ENCODE results near the gene DIPK1C.

DIPK1C gene

DNA sequence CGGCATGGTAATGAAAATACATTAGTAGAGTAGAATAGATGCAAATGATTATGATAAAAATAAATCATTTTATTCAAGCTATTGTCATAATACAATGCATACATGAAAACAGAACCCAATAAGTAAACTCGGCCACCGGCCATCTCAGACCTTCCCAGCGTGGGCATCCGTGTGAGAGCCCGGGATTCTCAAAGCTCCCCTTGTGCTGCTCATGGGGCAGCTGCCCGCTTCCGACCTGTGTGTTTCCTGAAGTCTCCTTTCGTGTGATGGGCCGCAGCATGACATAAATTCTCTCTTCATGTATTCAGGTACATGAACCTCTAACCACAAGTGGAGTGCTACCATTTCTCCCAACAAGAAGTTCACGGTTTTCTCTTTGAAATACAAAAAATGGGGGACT, 25.6 kb upstream of the DIPK1C start:
- no peak for DNase-seq (ENCODE audit: low read depth)

GRCh38 chr18:74480149-74480651, 23.1 kb upstream of the DIPK1C start:
- DNase-seq (ENCODE audit: low read depth) = no peak

- no peak for DNase-seq (ENCODE audit: low read depth)
Measured at GRCh38 chr18:74479486-74480148, 22.5 kb upstream of the DIPK1C start.

DNA sequence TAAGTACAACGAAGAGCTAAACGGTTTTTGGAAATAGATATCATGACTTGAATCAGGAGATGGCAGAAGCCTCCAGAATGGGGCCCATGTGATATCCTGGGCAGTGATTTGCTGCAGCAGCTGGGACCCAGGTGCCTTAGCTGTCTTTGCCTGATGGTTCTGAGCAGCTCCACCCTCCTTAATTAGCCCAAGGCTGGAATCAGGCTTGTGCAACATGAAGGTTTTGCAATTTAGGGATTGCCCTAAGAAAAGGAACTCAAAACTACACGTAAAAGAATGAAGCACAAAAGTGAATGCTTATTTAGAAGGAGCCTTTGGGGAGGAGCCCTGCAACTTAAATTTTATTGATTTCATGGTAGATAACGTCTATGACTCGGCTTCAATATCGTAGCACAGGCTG, 21.8 kb upstream of the DIPK1C start:
- no peak for DNase-seq (ENCODE audit: low read depth)

- DNase-seq (ENCODE audit: low read depth) = no peak
Measured at GRCh38 chr18:74478316-74478715, 21.2 kb upstream of the DIPK1C start.

- no peak for DNase-seq (ENCODE audit: low read depth)
Measured at GRCh38 chr18:74477771-74478170, 20.7 kb upstream of the DIPK1C start.

- DNase-seq (ENCODE audit: low read depth) = no peak
Measured at GRCh38 chr18:74476140-74476539, 19.0 kb upstream of the DIPK1C start.

DNA sequence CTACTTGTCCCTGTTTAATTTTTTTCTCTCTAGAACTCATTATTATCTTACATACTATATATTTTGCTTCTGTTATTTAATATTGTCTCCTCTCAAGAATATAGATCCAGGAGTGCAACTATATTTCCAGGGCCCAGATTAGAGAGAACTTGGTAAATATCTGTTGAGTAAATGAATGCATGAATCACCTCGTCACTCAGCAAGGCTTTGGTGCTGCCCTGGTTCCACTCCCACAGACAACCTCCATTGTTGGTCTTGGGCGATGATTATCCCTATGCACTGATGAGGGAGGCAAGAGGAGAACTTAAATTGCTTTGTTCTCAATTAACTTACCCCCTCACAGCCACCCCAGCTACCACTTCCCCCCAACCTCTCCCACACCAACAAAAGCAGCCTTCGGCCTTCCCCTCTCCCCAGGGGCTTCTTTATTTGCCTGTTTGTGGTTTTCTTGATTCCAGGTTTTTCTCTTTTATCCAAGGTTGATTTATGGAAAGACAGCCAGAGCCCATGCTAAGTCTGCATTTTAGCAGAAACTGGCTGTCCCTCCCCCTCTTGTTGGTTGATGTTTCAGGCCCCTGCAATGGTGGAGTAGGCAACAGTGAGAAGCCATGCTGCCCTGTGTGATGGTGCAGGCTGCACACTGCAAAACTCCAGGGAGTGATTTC, 17.0 kb upstream of the DIPK1C start:
- no peak for DNase-seq (ENCODE audit: low read depth)

DNA sequence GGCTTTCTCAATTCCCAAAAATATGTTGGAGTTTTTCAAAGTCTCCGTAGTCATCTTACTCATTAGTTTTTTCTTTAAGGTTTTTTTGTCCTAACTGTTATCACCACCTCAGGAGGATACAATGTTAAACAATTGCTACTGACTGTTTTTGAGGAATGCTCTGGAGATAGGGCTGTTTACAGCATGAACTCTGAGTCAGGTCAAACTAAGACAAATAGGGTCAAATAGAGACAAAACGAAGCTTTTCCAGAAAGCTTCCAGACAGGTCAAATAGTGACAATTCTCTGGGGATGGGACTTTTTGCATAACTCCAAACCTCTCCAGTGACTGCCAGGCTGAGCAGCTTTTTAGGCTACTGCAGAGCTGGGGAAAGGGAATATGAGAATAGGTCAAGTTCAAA, 15.2 kb upstream of the DIPK1C start:
- no peak for DNase-seq (ENCODE audit: low read depth)

DNA sequence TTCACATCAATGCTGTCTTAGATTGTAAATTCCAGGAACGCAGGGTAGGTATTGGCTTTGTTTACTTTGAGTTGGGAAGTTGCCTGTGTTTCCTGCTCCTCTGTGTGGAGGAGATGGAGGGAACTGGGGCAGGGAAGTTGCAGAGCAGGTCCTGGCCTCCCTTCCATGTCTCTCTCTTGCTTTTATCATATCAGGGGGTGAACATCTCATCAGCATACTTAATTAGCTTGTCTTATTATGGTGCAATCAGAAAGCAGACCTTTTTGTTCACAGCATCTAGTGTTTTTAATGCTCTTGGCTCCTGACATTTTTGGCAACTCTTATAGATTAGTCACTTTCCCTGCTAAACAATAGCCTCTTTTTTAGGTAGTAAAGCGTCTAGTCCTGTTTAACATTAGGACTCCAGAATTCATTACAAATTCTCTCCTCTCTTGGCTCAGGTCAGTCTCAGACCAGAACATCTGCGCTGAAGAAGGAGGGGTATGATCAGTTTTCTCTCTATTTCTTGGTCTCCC, 11.5 kb upstream of the DIPK1C start:
- DNase-seq (ENCODE audit: low read depth) = no peak

GRCh38 chr18:74465775-74466174, 8.7 kb upstream of the DIPK1C start:
- no peak for DNase-seq (ENCODE audit: low read depth)

DNA sequence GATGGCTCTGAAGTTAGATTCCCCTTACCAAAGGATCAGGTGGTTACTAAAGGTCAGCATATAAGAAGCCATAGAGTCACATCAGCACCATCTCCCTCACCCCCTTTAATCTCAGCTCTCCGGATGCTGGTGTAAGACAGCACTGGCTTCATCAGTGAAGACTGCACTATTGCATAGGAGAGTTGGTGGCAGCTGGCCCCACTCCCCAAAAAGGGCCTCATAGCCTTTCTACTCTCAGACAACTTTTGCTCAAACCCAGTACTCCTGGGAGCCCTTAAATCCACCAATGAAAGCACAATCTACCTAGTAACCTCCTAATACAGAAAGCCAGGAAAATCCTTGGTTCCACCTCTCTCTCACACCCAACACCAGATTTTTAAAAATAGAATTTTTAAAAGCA, 6.9 kb upstream of the DIPK1C start:
- no peak for DNase-seq (ENCODE audit: low read depth)

DNA sequence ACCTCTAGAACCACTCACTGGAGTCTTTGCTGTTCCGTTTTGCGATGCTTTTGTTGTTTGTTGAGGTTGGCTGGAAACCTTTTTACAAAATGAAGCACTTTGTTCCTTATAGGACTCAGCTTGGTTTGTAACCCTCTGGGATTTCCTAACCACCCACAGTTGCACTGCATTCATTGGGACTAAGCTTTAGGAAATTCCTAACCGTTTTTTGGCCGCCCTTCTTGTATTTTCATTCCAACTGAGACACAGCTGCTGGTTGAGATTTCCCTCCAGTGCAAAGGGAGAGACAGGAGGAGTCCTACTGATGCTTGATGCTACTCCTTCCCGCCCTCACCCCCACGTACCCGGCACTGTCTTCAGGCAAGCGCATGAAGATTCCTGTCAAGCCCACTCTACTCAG, 6.1 kb upstream of the DIPK1C start:
- no peak for DNase-seq (ENCODE audit: low read depth)

DNA sequence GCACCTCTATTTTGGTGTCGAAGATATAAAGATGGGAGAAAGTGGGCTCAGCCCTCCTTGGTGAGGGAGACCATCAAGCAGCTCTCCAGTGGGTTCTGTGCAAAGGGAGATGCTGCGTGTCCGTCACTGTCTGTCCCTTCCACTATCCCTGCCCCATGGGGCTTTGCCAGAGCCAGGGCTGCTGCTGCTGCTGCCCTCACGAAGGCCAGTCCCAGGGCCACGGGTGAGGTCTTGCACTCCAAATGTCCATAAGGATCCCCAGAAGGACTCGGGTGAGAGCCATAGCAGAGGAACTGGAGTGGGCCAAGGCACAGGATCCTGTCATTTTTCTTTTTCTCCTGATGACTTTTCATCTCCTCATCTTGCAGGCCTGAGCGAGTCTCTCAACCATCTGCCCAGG, 3.7 kb upstream of the DIPK1C start:
- no peak for DNase-seq (ENCODE audit: low read depth)

- no peak for DNase-seq (ENCODE audit: low read depth)
Measured at GRCh38 chr18:74459889-74460288, 2.8 kb upstream of the DIPK1C start.

GRCh38 chr18:74457725-74458421, 765 bp upstream of the DIPK1C start:
- DNase-seq (ENCODE audit: low read depth) = no peak

- no peak for DNase-seq (ENCODE audit: low read depth)
Measured at GRCh38 chr18:74456349-74457042, 612 bp downstream of the DIPK1C start.

DNA sequence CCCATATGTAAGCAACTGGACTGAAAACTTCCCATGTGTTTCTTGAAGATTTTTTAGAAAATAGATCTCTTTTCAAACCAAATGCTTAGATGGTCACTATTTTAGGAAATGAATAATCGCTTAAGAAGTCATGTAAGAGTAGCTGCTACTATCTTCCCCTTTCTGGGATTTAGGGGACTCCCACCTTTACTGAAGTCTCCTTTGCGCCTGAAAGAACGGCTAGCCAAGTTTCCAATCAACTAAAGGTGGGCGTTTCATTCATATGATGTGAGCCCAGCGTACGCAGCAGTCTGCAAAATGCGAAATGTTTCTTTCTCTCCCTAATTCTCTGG, 1.1 kb downstream of the DIPK1C start:
- no peak for DNase-seq (ENCODE audit: low read depth)

DNA sequence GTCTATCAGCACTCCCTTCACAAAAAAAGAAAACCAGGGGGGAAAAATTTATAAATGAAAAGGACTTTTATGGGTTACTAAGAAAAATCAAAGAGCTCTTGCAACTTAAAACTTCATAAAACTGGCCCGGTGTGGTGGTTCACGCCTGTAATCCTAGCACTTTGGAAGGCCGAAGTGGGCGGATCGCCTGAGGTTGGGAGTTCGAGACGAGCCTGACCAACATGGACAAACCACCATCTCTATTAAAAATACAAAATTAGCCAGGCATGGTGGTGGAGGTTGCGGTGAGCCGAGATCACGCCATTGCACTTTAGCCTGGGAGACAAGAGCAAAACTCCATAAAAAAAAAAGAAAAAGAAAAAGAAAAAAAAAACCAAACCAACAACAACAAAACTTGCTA, 1.7 kb downstream of the DIPK1C start:
- DNase-seq (ENCODE audit: low read depth) = no peak

DNA sequence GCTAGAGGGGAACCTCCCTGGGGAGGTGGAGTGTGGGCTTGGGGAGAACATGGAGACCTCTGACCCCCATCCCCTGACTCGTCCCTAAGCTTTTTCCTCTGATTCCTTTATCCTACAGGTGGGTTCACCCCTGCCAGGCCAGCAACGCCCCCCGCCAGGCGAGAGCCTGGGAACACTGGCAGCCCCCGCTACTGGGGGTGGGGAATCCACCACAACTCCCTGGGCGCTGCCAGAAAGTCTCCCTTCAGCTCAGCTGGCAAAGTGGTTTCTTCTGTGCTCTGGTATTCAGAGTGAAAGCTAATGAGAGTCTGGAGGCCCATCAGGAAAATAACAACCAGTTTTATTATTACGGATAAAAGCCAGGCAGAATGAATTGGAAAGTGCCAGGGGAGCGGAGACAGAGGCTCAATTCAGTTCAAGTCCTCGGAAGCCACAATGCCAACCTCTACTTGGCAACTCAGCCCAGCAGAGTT, 2.8 kb downstream of the DIPK1C start:
- DNase-seq (ENCODE audit: low read depth) = no peak

DNA sequence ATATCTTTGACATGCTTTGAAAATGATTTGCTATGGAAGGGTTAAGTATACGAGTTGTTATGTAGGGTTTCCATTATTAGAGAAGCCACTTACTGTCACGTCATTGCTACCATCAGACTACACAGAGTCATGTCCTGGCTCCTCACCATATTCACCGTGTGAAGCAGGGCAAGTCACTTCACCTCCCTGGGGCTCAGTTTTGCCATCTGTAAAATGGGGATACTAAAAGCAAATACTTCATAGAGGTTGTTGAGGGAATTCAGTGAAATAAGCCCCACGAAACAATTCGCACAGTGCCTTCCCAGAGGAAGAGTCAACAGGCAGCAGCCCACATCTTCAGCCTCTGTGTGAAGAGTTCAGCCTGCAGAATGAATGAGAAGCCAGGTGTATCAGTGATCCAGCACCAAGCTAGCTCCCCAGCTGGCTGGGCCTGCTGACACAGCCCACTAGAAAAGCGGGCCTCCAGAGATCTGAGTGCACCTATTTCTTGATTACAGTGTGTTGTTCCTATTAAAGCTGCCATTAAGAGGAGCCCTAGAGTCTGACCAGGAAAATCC, 3.4 kb downstream of the DIPK1C start:
- no peak for DNase-seq (ENCODE audit: low read depth)

GRCh38 chr18:74453016-74453566, 4.0 kb downstream of the DIPK1C start:
- DNase-seq (ENCODE audit: low read depth) = no peak

Measured in activated T-cell treated with anti-CD3 and anti-CD28 coated beads for 24 hours (primary cell).